IPS-15b (cell line): ENCODE measurements around the gene CCT2.

Source experiments
- H3K27me3 ChIP-seq: one replicate; pipeline ENCODE4 v1.6.1; 2013; ENCODE audit warnings: low read length; ENCODE audit not compliant: control insufficient read depth, insufficient read depth
- H3K36me3 ChIP-seq: one replicate; pipeline ENCODE4 v1.6.1; 2013; ENCODE audit warnings: low read length; ENCODE audit not compliant: control insufficient read depth, insufficient read depth
- H3K4me1 ChIP-seq: one replicate; pipeline ENCODE4 v1.6.1; 2013; ENCODE audit warnings: mild to moderate bottlenecking, low read length; ENCODE audit not compliant: control insufficient read depth, insufficient read depth
- H3K4me3 ChIP-seq: one replicate; pipeline ENCODE4 v1.5.1; 2013; ENCODE audit warnings: low read depth, low read length
- H3K9ac ChIP-seq: one replicate; pipeline ENCODE4 v1.6.1; 2013; ENCODE audit warnings: low read depth, mild to moderate bottlenecking, low read length
- H3K9me3 ChIP-seq: one replicate; pipeline ENCODE4 v1.6.1; 2013; ENCODE audit warnings: mild to moderate bottlenecking, low read length; ENCODE audit not compliant: control insufficient read depth, insufficient read depth

The CCT2 gene

GRCh38 chr12:69585189-69586062 is at the start of gene CCT2:
CCT2 (plus strand) TSS chr12:69585459; CDS start chr12:69585522, 63 bp downstream.
- peak within 1 kb of the TSS; percentile 100 for H3K4me3 ChIP-seq
- H3K9me3 ChIP-seq: no peaks in the 10 kb centered on the region
- H3K36me3 ChIP-seq: peaks cover 19% of the 10 kb centered on the region

GRCh38 chr12:69540987-69541386 is 44.3 kb upstream of the CCT2 start:
- H3K36me3 ChIP-seq: no peaks in the 10 kb centered on the region
- no peak overlapping the region for H3K4me3 ChIP-seq
- H3K9ac ChIP-seq: no peak overlapping the region
- H3K9me3 ChIP-seq: no peaks in the 10 kb centered on the region
- no peaks in the 10 kb centered on the region for H3K4me1 ChIP-seq
- H3K27me3 ChIP-seq: no peaks in the 10 kb centered on the region

More at GRCh38 chr12:69585189-69586062, at the start of gene CCT2:
- Histone ChIP-seq H3K27me3 (no peaks in the 10 kb centered on the region), H3K9ac (peak within 1 kb of the TSS; percentile 99), H3K4me1 (no peaks in the 10 kb centered on the region)

- Histone ChIP-seq H3K36me3 (no peaks in the 10 kb centered on the region), H3K4me3 (no peak overlapping the region), H3K9ac (no peak overlapping the region), H3K4me1 (no peaks in the 10 kb centered on the region), H3K27me3 (no peaks in the 10 kb centered on the region), H3K9me3 (no peaks in the 10 kb centered on the region)
Measured at GRCh38 chr12:69544087-69544486, 41.2 kb upstream of the CCT2 start.

GRCh38 chr12:69545081-69545480 is 40.2 kb upstream of the CCT2 start:
- no peak overlapping the region for H3K9ac ChIP-seq
- H3K27me3 ChIP-seq: no peaks in the 10 kb centered on the region
- H3K9me3 ChIP-seq: no peaks in the 10 kb centered on the region
- H3K4me1 ChIP-seq: no peaks in the 10 kb centered on the region
- no peak overlapping the region for H3K4me3 ChIP-seq
- H3K36me3 ChIP-seq: no peaks in the 10 kb centered on the region

- no peaks in the 10 kb centered on the region for H3K4me1 ChIP-seq
- no peaks in the 10 kb centered on the region for H3K9me3 ChIP-seq
- no peak overlapping the region for H3K4me3 ChIP-seq
- no peaks in the 10 kb centered on the region for H3K27me3 ChIP-seq
- H3K36me3 ChIP-seq: no peaks in the 10 kb centered on the region
- H3K9ac ChIP-seq: no peak overlapping the region
Measured at GRCh38 chr12:69546693-69547438, 38.4 kb upstream of the CCT2 start.

GRCh38 chr12:69548687-69549086 is 36.6 kb upstream of the CCT2 start:
- no peaks in the 10 kb centered on the region for H3K27me3 ChIP-seq
- no peak overlapping the region for H3K4me3 ChIP-seq
- H3K36me3 ChIP-seq: no peaks in the 10 kb centered on the region
- no peaks in the 10 kb centered on the region for H3K4me1 ChIP-seq
- no peaks in the 10 kb centered on the region for H3K9me3 ChIP-seq
- no peak overlapping the region for H3K9ac ChIP-seq

- Histone ChIP-seq H3K9me3 (no peaks in the 10 kb centered on the region), H3K36me3 (no peaks in the 10 kb centered on the region), H3K4me3 (no peak overlapping the region), H3K4me1 (no peaks in the 10 kb centered on the region), H3K27me3 (no peaks in the 10 kb centered on the region), H3K9ac (no peak overlapping the region)
Measured at GRCh38 chr12:69550569-69551350, 34.5 kb upstream of the CCT2 start.

- no peaks in the 10 kb centered on the region for H3K9me3 ChIP-seq
- H3K36me3 ChIP-seq: no peaks in the 10 kb centered on the region
- no peaks in the 10 kb centered on the region for H3K27me3 ChIP-seq
- no peak overlapping the region for H3K9ac ChIP-seq
- H3K4me3 ChIP-seq: no peak overlapping the region
- H3K4me1 ChIP-seq: no peaks in the 10 kb centered on the region
Measured at GRCh38 chr12:69553628-69554248, 31.5 kb upstream of the CCT2 start.

- H3K36me3 ChIP-seq: no peaks in the 10 kb centered on the region
- H3K9me3 ChIP-seq: no peaks in the 10 kb centered on the region
- H3K27me3 ChIP-seq: no peaks in the 10 kb centered on the region
- H3K4me1 ChIP-seq: no peaks in the 10 kb centered on the region
- no peak overlapping the region for H3K4me3 ChIP-seq
- H3K9ac ChIP-seq: no peak overlapping the region
Measured at GRCh38 chr12:69555461-69555860, 29.8 kb upstream of the CCT2 start.

- Histone ChIP-seq H3K9ac (no peak overlapping the region), H3K36me3 (no peaks in the 10 kb centered on the region)
Measured at GRCh38 chr12:69556383-69556782, 28.9 kb upstream of the CCT2 start.

GRCh38 chr12:69563166-69563762 is 22.0 kb upstream of the CCT2 start:
- Histone ChIP-seq H3K9me3 (no peaks in the 10 kb centered on the region), H3K36me3 (no peaks in the 10 kb centered on the region), H3K4me1 (no peaks in the 10 kb centered on the region), H3K4me3 (no peak overlapping the region), H3K9ac (no peak overlapping the region), H3K27me3 (no peaks in the 10 kb centered on the region)

More at GRCh38 chr12:69556383-69556782, 28.9 kb upstream of the CCT2 start:
- Histone ChIP-seq H3K4me3 (no peak overlapping the region), H3K27me3 (no peaks in the 10 kb centered on the region), H3K9me3 (no peaks in the 10 kb centered on the region), H3K4me1 (no peaks in the 10 kb centered on the region)
